Stomach (tissue), 4 donors: Measurements from ENCODE around the gene DDX39B.

Experiments
- EP300 ChIP-seq: sonication (generic); formaldehyde crosslinking; IDR thresholded peaks from one replicate; pipeline ENCODE4 v1.6.1; 2017; ENCODE audit warnings: antibody characterized with exemption
- POLR2A ChIP-seq, 4 donors: fragments of 450-650 bp; IDR thresholded peaks; one replicate each; pipeline ENCODE4 v1.6.1; 2016; ENCODE audit warnings: antibody characterized with exemption in 4 of 4, control low read depth in 2 of 4, mild to moderate bottlenecking in 1 of 4, moderate library complexity in 1 of 4
- TF ChIP-seq, protein P1 (sequence below), 7 experiments: fragments of 450-650 bp in 4 of 7; fragments of 200-600 bp in 3 of 7; sonication (generic) in 3 of 7; IDR thresholded peaks; one replicate each; pipeline ENCODE4 v1.5.1; 2016 to 2019; ENCODE audit warnings: antibody characterized with exemption in 7 of 7, control low read depth in 2 of 7, mild to moderate bottlenecking in 1 of 7

DNA sequence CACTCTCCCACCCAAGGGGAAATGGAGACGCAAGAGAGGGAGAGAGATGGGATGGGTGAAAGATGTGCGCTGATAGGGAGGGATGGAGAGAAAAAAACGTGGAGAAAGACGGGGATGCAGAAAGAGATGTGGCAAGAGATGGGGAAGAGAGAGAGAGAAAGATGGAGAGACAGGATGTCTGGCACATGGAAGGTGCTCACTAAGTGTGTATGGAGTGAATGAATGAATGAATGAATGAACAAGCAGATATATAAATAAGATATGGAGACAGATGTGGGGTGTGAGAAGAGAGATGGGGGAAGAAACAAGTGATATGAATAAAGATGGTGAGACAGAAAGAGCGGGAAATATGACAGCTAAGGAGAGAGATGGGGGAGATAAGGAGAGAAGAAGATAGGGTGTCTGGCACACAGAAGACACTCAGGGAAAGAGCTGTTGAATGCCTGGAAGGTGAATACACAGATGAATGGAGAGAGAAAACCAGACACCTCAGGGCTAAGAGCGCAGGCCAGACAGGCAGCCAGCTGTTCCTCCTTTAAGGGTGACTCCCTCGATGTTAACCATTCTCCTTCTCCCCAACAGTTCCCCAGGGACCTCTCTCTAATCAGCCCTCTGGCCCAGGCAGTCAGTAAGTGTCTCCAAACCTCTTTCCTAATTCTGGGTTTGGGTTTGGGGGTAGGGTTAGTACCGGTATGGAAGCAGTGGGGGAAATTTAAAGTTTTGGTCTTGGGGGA is 34.3 kb upstream of the DDX39B start:
- TF ChIP-seq, protein P1, sequence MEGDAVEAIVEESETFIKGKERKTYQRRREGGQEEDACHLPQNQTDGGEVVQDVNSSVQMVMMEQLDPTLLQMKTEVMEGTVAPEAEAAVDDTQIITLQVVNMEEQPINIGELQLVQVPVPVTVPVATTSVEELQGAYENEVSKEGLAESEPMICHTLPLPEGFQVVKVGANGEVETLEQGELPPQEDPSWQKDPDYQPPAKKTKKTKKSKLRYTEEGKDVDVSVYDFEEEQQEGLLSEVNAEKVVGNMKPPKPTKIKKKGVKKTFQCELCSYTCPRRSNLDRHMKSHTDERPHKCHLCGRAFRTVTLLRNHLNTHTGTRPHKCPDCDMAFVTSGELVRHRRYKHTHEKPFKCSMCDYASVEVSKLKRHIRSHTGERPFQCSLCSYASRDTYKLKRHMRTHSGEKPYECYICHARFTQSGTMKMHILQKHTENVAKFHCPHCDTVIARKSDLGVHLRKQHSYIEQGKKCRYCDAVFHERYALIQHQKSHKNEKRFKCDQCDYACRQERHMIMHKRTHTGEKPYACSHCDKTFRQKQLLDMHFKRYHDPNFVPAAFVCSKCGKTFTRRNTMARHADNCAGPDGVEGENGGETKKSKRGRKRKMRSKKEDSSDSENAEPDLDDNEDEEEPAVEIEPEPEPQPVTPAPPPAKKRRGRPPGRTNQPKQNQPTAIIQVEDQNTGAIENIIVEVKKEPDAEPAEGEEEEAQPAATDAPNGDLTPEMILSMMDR (IDR thresholded peaks at IDR 0.05): no peak
- TF ChIP-seq POLR2A (IDR thresholded peaks at IDR 0.05): no peak
- TF ChIP-seq EP300: no peak
